Thyroid gland (tissue), 4 donors: ENCODE results near the gene DCDC2. TPM values are rescaled to one million over a fixed set of nuclear protein-coding genes. Genes with fewer than 3 reads are reported as not detected.

Experiments
- DNase-seq, 2 donors: peaks; one replicate each; pipeline ENCODE4 v3.0.0-alpha.2; 2019
- H3K27ac ChIP-seq, 3 donors: fragments of 200-600 bp; sonication (generic); 1 replicate in 2 of 3; 2 replicates in 1 of 3; pipeline ENCODE4 v1.5.1; 2016 to 2019; ENCODE audit warnings: mild to moderate bottlenecking in 1 of 3, moderate library complexity in 1 of 3
- H3K27me3 ChIP-seq: fragments of 200-600 bp; sonication (generic); one replicate; pipeline ENCODE4 v1.5.1; 2019
- H3K36me3 ChIP-seq, 2 donors: fragments of 200-600 bp; sonication (generic); one replicate each; pipeline ENCODE4 v1.5.1; 2016 to 2019
- H3K4me1 ChIP-seq, 2 donors: fragments of 200-600 bp; sonication (generic); one replicate each; pipeline ENCODE4 v1.5.1; 2017 to 2019
- H3K4me3 ChIP-seq, 3 donors: fragments of 200-600 bp; sonication (generic); replicated peaks in 1 of 3; 1 replicate in 2 of 3; 2 replicates in 1 of 3; pipeline ENCODE4 v1.5.1; 2016; ENCODE audit warnings: mild to moderate bottlenecking in 1 of 3
- H3K9me3 ChIP-seq: fragments of 200-600 bp; sonication (generic); one replicate; pipeline ENCODE4 v1.5.1; 2017
- CTCF ChIP-seq, 6 experiments: fragments of 200-600 bp in 3 of 6; fragments of 450-650 bp in 3 of 6; sonication (generic) in 3 of 6; IDR thresholded peaks; one replicate each; pipeline ENCODE4 v1.5.1; 2016 to 2019; ENCODE audit warnings: antibody characterized with exemption in 6 of 6, mild to moderate bottlenecking in 2 of 6, inconsistent platforms in 1 of 6, moderate library complexity in 1 of 6
- POLR2A ChIP-seq, 2 donors: fragments of 450-650 bp; IDR thresholded peaks; one replicate each; pipeline ENCODE4 v1.6.1; 2017; ENCODE audit warnings: antibody characterized with exemption in 2 of 2, mild to moderate bottlenecking in 2 of 2, moderate library complexity in 1 of 2
- WGBS, 2 donors: methylation state at CpG; one replicate each; pipeline ENCODE4 v1.1.5; 2017; 5-methylcytosine and 5-hydroxymethylcytosine counted together
- intact Hi-C: fragments of 100-400 bp; cut with DNase I; formaldehyde crosslinking; loops from one replicate; pipeline ENCODE4 v1.15.1; 2023
- total RNA-seq, 4 donors: library from RNA; depleted of rRNA; stranded (reverse); fragments of >200 nt; gene quantifications; one replicate each; pipeline ENCODE4 v1.2.3, GENCODE V29; 2016

Gene DCDC2
- total RNA-seq, 4 donors from 2014 or later, result 8.7 to 14.8 (median 12.3) TPM

- WGBS, 2 donors, result 78 to 85% methylated on average over 2 of the region's 2 CpGs
These were observed 226.1 kb downstream of the DCDC2 start for GRCh38 chr6:24131751-24132150.

GRCh38 chr6:24127316-24127715 is 230.5 kb downstream of the DCDC2 start:
- Histone ChIP-seq H3K4me3 (no peak overlapping the region), H3K27ac (no peak overlapping the region), H3K9me3 (no peaks in the 10 kb centered on the region), H3K36me3 (no peaks in the 10 kb centered on the region), H3K27me3 (no peaks in the 10 kb centered on the region), H3K4me1 (peaks cover 0 to 8% of the 10 kb centered on the region in 2 donors)
- 75 to 91% methylated on average over 2 of the region's 2 CpGs for WGBS, 2 donors
- DNase-seq, result no peak
- TF ChIP-seq CTCF (IDR thresholded peaks at IDR 0.05) (no peak), POLR2A (IDR thresholded peaks at IDR 0.05) (no peak)
- intact Hi-C loops, result no loop called here

More at GRCh38 chr6:24131751-24132150, 226.1 kb downstream of the DCDC2 start:
- no peak for TF ChIP-seq POLR2A (IDR thresholded peaks at IDR 0.05)
- no peak for TF ChIP-seq CTCF (IDR thresholded peaks at IDR 0.05)
- no peaks in the 10 kb centered on the region for H3K4me1 ChIP-seq
- no peak overlapping the region for H3K27ac ChIP-seq
- no peak for DNase-seq
- H3K27me3 ChIP-seq, result no peaks in the 10 kb centered on the region
- H3K9me3 ChIP-seq, result no peaks in the 10 kb centered on the region
- no peak overlapping the region for H3K4me3 ChIP-seq
- no peaks in the 10 kb centered on the region for H3K36me3 ChIP-seq
- intact Hi-C loops, result no loop called here

- peak; percentile 45 to 63 for DNase-seq
- Histone ChIP-seq H3K36me3 (no peaks in the 10 kb centered on the region), H3K27ac (no peak overlapping the region), H3K9me3 (no peaks in the 10 kb centered on the region), H3K4me1 (peaks cover 0 to 8% of the 10 kb centered on the region in 2 donors), H3K27me3 (no peaks in the 10 kb centered on the region), H3K4me3 (no peak overlapping the region)
- intact Hi-C loops, result no loop called here
- 1 to 2% methylated on average over 6 of the region's 6 CpGs for WGBS, 2 donors
- TF ChIP-seq CTCF (IDR thresholded peaks at IDR 0.05) (no peak), POLR2A (IDR thresholded peaks at IDR 0.05) (no peak)
These were observed 231.2 kb downstream of the DCDC2 start for GRCh38 chr6:24126586-24127192.

GRCh38 chr6:24125980-24126379 is 231.9 kb downstream of the DCDC2 start, which contains the start of gene NRSN1:
Gene NRSN1 (plus strand): TSS chr6:24126215. CDS start chr6:24134328, 8,113 bp downstream.
- H3K4me3 ChIP-seq, result no peak within 1 kb of the TSS
- WGBS, 2 donors, result 4 to 5% methylated on average over 20 to 28 of the region's 37 CpGs
- DNase-seq, result peak; percentile 4 to 15
- intact Hi-C loops, result no loop called here
- H3K4me1 ChIP-seq, result peaks cover 0 to 8% of the 10 kb centered on the region in 2 donors
- H3K27ac ChIP-seq, result no peak within 1 kb of the TSS
- no peaks in the 10 kb centered on the region for H3K36me3 ChIP-seq
- no peaks in the 10 kb centered on the region for H3K9me3 ChIP-seq
- H3K27me3 ChIP-seq, result no peaks in the 10 kb centered on the region
- TF ChIP-seq CTCF (IDR thresholded peaks at IDR 0.05) (no peak), POLR2A (IDR thresholded peaks at IDR 0.05) (no peak)

- H3K9me3 ChIP-seq, result no peaks in the 10 kb centered on the region
- no peak for TF ChIP-seq CTCF (IDR thresholded peaks at IDR 0.05)
- TF ChIP-seq POLR2A (IDR thresholded peaks at IDR 0.05), result no peak
- 71 to 73% methylated on average over 7 of the region's 7 CpGs for WGBS, 2 donors
- DNase-seq, result no peak
- H3K27me3 ChIP-seq, result no peaks in the 10 kb centered on the region
- no peak overlapping the region for H3K4me3 ChIP-seq
- peaks cover 0 to 8% of the 10 kb centered on the region in 2 donors for H3K4me1 ChIP-seq
- intact Hi-C loops, result no loop called here
- H3K36me3 ChIP-seq, result no peaks in the 10 kb centered on the region
- H3K27ac ChIP-seq, result no peak overlapping the region
These were observed 235.7 kb downstream of the DCDC2 start for GRCh38 chr6:24122139-24122538.
